PC-3 (cell line): Measurements from ENCODE around the gene RAC3. TPM values are rescaled to one million over a fixed set of nuclear protein-coding genes. Genes with fewer than 3 reads are reported as not detected.

ENCODE experiments used
- ATAC-seq: fragments of 200-7000 bp; cut with Tn5 transposase; 2 replicates; pipeline ENCODE4 v1.9.1; 2020; ENCODE audit warnings: mild to moderate bottlenecking, moderate library complexity
- BruUV-seq: library from RNA; stranded (reverse); fragments of 400-500 nt; replicated peaks from 2 replicates; lab custom pipeline; 2021; lab: Mats Ljungman, UMichigan
- CTCF ChIA-PET: fragments of 300-600 bp; sonication (Branson Sonifier 250); formaldehyde crosslinking; loops from one replicate; lab custom pipeline; 2022; ENCODE audit warnings: antibody characterized with exemption; lab: Charles Lee
- POLR2A ChIA-PET: fragments of 300-600 bp; sonication (Branson Sonifier 250); formaldehyde crosslinking; loops from one replicate; lab custom pipeline; 2022; ENCODE audit warnings: antibody characterized with exemption; ENCODE audit not compliant: unreplicated experiment; lab: Charles Lee
- DNase-seq: peaks from one replicate; pipeline ENCODE4 v3.0.0-alpha.2; 2015
- H2AFZ ChIP-seq: fragments of 300-600 bp; sonication (generic); 2 replicates; pipeline ENCODE4 v1.6.0; 2016; ENCODE audit warnings: antibody characterized with exemption, low read length
- H3F3A ChIP-seq: fragments of 300-600 bp; sonication (generic); one replicate; pipeline ENCODE4 v1.6.0; 2017; ENCODE audit warnings: antibody characterized with exemption, low read length, control low read depth, mild to moderate bottlenecking; ENCODE audit not compliant: unreplicated experiment
- H3K27ac ChIP-seq: fragments of 300-600 bp; sonication (generic); 2 replicates; pipeline ENCODE4 v1.5.1; 2016; ENCODE audit warnings: mild to moderate bottlenecking, low read length
- H3K27me3 ChIP-seq: fragments of 300-600 bp; sonication (generic); 2 replicates; pipeline ENCODE4 v1.6.1; 2016; ENCODE audit warnings: low read length, mixed read lengths
- H3K36me3 ChIP-seq: fragments of 300-600 bp; sonication (generic); 2 replicates; pipeline ENCODE4 v1.6.1; 2016; ENCODE audit warnings: low read depth, mixed run types, low read length, mixed read lengths
- H3K4me1 ChIP-seq: fragments of 300-600 bp; sonication (generic); 2 replicates; pipeline ENCODE4 v1.5.1; 2016; ENCODE audit warnings: low read length; ENCODE audit not compliant: insufficient read depth
- H3K4me2 ChIP-seq: fragments of 300-600 bp; sonication (generic); 2 replicates; pipeline ENCODE4 v1.6.0; 2016; ENCODE audit warnings: low read length
- H3K4me3 ChIP-seq: fragments of 300-600 bp; sonication (generic); 2 replicates; pipeline ENCODE4 v1.5.1; 2016; ENCODE audit warnings: mild to moderate bottlenecking, low read length, mixed read lengths
- H3K79me2 ChIP-seq: fragments of 300-600 bp; sonication (generic); 2 replicates; pipeline ENCODE4 v1.6.1; 2017; ENCODE audit warnings: low read length, mixed read lengths
- H3K9ac ChIP-seq: fragments of 300-600 bp; sonication (generic); 2 replicates; pipeline ENCODE4 v1.6.0; 2016; ENCODE audit warnings: mild to moderate bottlenecking, low read length
- H3K9me2 ChIP-seq: fragments of 300-600 bp; sonication (generic); replicated peaks from 2 replicates; pipeline ENCODE4 v1.6.1; 2016; ENCODE audit warnings: mixed run types, low read length, mixed read lengths
- H3K9me3 ChIP-seq: fragments of 300-600 bp; sonication (generic); 2 replicates; pipeline ENCODE4 v1.6.1; 2016; ENCODE audit warnings: low read length, mixed read lengths
- H4K20me1 ChIP-seq: fragments of 300-600 bp; sonication (generic); 2 replicates; pipeline ENCODE4 v1.6.1; 2016; ENCODE audit warnings: low read length, mixed read lengths
- CTCF ChIP-seq: fragments of 300-600 bp; sonication (generic); conservative IDR thresholded peaks from 2 replicates; pipeline ENCODE4 v1.5.1; 2017; ENCODE audit warnings: antibody characterized with exemption, low read depth, mild to moderate bottlenecking, low read length
- EZH2 ChIP-seq: fragments of 300-600 bp; sonication (generic); IDR thresholded peaks from one replicate; pipeline ENCODE4 v1.6.1; 2017; ENCODE audit warnings: antibody characterized with exemption, mild to moderate bottlenecking, low read length; ENCODE audit not compliant: unreplicated experiment
- EZH2phosphoT487 ChIP-seq: fragments of 300-600 bp; sonication (generic); IDR thresholded peaks from 2 replicates; pipeline ENCODE4 v1.6.1; 2018; ENCODE audit warnings: mild to moderate bottlenecking, antibody characterized with exemption, low read length, borderline replicate concordance
- intact Hi-C: fragments of 100-400 bp; cut with micrococcal nuclease; formaldehyde crosslinking; loops from 2 replicates; pipeline ENCODE4 v1.9.0; 2023
- total RNA-seq: library from RNA; depleted of rRNA; stranded (reverse); fragments of >200 nt; gene quantifications from 2 replicates; pipeline ENCODE4 v1.2.3, GENCODE V29; 2014

Gene RAC3
- total RNA-seq, 1 experiment from 2014 or later: 52.2 TPM

GRCh38 chr17:82024859-82025258, 6.6 kb upstream of the RAC3 start:
- intact Hi-C loops: no loop called here
- Histone ChIP-seq H3F3A (no peaks in the 10 kb centered on the region), H2AFZ (no peak overlapping the region), H3K36me3 (no peaks in the 10 kb centered on the region), H3K9me3 (no peaks in the 10 kb centered on the region), H3K27ac (no peak overlapping the region), H3K4me3 (no peak overlapping the region), H3K9ac (no peak overlapping the region), H3K9me2 (no peaks in the 10 kb centered on the region), H4K20me1 (peaks cover 7% of the 10 kb centered on the region; the same call in 1 of the 2 replicates), H3K79me2 (peaks cover 43% of the 10 kb centered on the region), H3K27me3 (no peaks in the 10 kb centered on the region), H3K4me1 (peaks cover 21% of the 10 kb centered on the region; the same call in 1 of the 2 replicates), H3K4me2 (peak overlapping the region; percentile 81; the same call in 1 of the 2 replicates)
- no TSS peak for BruUV-seq
- no peak for DNase-seq
- ChIA-PET CTCF (no interaction called here), POLR2A (interaction anchor here (0.5 kb wide), 1 partner anchor 133 kb away, joined by 3 read pairs; no protein-coding TSS in a partner anchor)
- ATAC-seq: no peak
- no peak for TF ChIP-seq EZH2
- no peak for TF ChIP-seq CTCF
- no peak for TF ChIP-seq EZH2phosphoT487

DNA sequence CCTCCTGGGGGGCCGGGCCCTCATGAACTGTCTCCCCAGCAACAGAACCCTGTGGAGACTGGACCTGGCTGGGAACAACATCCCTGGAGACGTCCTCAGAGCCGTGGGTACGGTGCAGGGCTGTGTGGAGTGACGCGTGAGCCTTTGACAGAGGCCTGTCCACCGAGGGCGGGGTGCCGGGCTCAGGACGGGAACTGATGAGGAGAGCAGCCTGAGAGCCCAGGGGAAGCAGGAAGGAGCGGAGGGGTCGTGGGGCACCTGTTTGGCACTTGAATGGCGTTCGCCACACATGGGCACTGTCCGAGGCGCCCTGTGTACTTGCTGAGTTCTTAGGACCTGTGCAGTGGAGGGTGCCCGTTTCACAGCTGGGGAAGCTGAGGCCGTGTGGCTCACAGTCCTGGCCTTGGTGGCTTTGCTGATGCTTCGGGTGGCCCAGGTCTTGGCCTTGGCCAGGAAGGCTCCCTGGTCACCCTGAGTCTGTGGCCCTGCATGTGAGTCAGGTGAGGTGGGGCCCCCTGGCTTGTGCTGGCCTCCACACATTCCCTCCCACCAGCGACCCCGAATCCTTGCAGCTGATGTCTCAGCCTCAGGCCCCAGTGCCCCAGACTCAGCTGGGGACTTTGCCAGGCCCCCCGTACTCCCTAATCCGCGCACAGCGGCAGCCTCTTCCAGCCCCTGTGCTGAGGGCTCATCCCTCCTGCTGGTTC, 5.9 kb upstream of the RAC3 start:
- Histone ChIP-seq H3K4me3 (no peak overlapping the region), H3K36me3 (no peaks in the 10 kb centered on the region), H3K9me2 (no peaks in the 10 kb centered on the region), H2AFZ (no peak overlapping the region), H3K9ac (no peak overlapping the region), H3K79me2 (peaks cover 36% of the 10 kb centered on the region), H3K9me3 (no peaks in the 10 kb centered on the region), H3K27me3 (no peaks in the 10 kb centered on the region), H3K4me1 (peaks cover 23% of the 10 kb centered on the region; the same call in 1 of the 2 replicates), H3K27ac (no peak overlapping the region), H4K20me1 (peaks cover 5% of the 10 kb centered on the region; the same call in 1 of the 2 replicates), H3K4me2 (no peak overlapping the region), H3F3A (no peaks in the 10 kb centered on the region)
- ATAC-seq (no peak), DNase-seq (no peak)
- no TSS peak for BruUV-seq
- TF ChIP-seq EZH2phosphoT487 (no peak), CTCF (no peak), EZH2 (no peak)
- intact Hi-C loops: no loop called here
- ChIA-PET POLR2A (no interaction called here), CTCF (no interaction called here)

DNA sequence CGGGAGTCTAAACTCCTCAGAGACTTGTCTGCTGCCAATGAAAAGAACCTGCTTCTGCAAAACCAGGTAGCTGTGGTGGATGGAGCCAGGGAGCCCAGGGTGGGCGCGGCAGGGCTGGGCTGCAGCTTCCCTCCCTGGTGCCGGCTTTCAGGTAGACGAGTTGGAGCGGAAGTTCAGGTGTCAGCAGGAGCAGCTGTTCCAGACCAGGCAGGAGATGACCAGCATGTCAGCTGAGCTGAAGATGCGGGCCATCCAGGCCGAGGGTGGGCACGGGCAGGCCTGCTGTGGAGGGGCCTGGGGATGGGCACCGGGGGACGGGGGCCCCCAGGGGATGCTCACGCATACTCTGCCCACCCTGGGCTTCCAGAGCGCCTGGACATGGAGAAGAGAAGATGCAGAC, 3.2 kb upstream of the RAC3 start:
- Histone ChIP-seq H3K4me1 (peaks cover 16% of the 10 kb centered on the region; the same call in 1 of the 2 replicates), H2AFZ (no peak overlapping the region), H3K79me2 (peaks cover 14% of the 10 kb centered on the region), H3K9ac (no peak overlapping the region), H3K4me2 (no peak overlapping the region), H3K9me2 (no peaks in the 10 kb centered on the region), H3K4me3 (no peak overlapping the region), H3K27me3 (no peaks in the 10 kb centered on the region), H3K9me3 (no peaks in the 10 kb centered on the region), H4K20me1 (no peaks in the 10 kb centered on the region), H3F3A (no peaks in the 10 kb centered on the region), H3K36me3 (no peaks in the 10 kb centered on the region), H3K27ac (no peak overlapping the region)
- intact Hi-C loops: no loop called here
- no peak for TF ChIP-seq CTCF
- TF ChIP-seq EZH2: no peak
- TF ChIP-seq EZH2phosphoT487: no peak
- CTCF ChIA-PET: no interaction called here
- DNase-seq (no peak), ATAC-seq (no peak)
- POLR2A ChIA-PET: no interaction called here
- BruUV-seq: no TSS peak
